Globus pallidus (tissue), 1 donor: ENCODE results near the gene EIF4E3.

ENCODE experiments used
- DNase-seq: peaks from one replicate; pipeline ENCODE4 v3.0.0-alpha.2; 2015; ENCODE audit warnings: low spot score

EIF4E3 gene

DNA sequence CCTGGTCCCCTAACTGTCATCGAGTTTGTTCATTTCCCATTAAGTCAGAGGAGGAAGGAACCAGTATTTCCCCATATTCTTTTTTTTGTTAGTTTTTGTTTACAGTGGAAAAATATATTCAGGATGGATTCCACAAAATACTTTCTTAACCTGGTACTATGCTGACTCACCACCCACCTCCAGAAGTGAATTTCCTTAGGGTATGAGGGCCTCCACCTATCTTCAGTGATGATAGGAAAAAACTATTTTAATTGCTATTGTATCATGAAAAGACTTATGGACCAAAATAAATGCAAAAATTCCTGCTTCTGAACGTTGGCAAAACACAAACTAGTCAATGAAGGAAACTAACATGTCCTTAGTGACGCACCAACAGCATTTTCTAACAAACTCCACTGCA lies 77.5 kb downstream of the EIF4E3 start:
- no peak for DNase-seq

GRCh38 chr3:71646971-71647370 lies 78.2 kb downstream of the EIF4E3 start:
- DNase-seq: no peak

DNA sequence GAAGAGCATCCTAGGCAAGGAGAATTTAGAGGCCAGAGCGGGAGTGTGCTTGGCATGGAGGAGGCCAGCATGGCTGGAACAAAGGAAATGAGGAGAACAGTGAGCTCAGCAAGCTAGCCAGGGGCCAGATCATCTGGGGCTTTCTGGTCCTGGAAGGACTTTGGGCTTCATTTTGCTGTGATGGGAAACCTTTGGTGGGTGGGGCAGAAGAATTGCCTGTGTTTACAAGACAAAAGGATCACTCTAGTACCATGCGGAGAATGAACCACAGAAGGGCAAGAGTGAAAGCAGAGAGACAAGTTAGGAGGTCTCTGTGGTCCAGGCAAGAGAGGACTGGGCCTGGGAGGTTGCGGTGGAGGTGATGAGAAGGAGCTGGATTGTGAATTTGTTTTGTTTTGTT lies 80.1 kb downstream of the EIF4E3 start:
- DNase-seq: no peak

GRCh38 chr3:71641674-71642073 lies 83.5 kb downstream of the EIF4E3 start:
- DNase-seq: no peak

DNA sequence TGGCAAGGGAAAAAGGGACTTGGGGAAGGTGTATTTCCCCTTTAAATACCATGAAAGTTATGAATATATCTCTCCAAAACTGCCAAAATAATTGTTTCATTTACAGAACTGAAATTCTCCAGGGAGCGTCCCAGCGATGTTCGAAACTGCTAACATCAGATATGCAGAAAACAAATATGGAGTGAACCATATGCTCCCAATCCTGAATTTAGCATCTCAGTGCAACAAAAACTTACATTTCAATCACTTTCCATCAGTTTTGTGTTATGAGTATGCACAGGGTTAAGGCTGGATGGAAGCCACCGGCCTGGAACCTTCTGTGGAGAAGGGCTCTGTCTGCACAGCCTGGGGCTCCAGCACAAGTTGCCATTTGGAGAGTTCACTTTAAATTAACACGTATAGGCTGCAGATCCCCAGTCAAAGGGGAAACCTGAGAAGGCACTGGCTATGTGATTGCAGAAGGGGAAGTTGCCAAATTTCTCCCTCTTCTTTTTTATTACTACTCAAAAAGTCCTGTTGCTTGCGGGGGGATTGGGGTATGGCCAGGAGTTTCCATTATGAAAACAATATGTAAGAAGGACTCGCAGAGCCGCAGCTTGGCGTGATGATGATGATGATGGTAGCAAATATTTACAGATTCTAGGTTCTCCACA lies 84.7 kb downstream of the EIF4E3 start:
- DNase-seq: no peak

DNA sequence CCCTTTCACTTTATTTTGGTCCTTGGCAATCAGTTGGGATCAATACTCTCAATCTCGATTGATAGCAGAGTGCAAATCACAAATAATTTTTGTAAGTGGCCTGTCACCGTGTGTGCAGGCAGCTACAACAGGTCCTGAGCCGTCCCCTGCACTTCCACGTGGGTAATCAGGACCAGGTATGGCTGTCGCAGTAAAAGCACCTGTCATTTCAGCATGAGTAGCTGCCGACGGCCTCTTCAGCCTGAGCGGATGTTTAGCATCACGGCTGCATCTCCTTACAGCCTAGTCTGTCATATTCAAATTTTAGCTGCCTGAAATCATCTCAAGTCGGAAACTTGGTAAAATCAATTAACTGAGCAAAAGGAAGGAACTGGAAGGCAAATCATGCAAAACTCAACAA lies 88.7 kb downstream of the EIF4E3 start:
- DNase-seq: no peak

- DNase-seq: no peak
Measured at GRCh38 chr3:71636001-71636400, 89.2 kb downstream of the EIF4E3 start.

DNA sequence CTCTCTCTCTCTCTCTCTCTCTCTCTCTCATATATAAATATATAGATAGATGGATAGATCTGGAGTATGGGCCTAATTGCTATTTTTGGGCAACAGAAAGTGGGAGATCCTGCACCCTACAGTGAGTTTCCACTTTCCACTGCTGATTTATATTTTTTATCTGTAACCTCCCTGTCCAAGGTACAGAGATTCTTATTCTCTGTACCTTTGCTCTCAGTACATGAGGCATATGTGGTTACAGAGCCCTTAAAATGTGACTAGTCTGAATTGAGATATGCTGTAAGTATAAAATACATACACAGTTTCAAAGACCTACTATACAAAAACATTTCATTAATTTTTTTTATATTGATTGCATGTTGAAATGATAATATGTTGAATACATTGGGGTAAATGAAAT lies 90.5 kb downstream of the EIF4E3 start:
- no peak for DNase-seq

DNA sequence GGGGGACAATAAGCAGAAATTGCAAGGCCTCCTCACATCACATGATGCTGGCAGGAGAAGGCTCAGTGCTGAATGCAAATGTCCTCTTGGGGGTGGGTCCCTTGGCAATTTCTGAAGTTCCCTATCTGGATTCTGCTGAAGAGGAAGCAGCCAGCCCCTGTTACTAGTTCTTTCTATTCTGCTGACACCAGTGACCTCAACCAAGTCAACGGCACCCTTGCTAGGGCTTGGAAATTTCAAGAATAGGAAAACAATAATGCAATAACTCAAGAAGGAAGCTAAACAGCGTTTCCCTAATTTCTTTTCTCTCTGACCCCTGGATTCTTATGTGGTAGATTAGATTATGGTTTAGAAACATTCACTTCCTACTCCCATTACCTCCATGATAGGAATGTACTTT lies 95.5 kb downstream of the EIF4E3 start:
- DNase-seq: peak; percentile 10

DNA sequence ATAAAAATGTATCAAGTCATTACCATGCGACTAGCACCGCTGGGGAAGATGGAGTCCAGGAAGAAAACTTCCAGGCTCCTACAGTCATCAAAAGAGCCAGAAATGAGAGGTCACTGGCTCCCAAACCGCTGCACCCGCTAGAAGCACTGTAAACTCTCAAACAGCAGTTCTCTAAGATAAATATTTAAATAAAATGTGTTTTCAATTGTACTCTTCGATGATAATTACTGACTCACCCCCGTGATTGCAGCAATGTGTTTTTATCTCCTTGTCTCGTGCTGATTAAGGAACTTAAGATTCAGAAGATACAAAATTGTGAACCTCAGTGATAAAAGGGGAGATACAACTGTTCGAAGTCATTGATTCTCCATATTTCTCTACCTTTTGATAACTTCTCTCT lies 95.9 kb downstream of the EIF4E3 start:
- no peak for DNase-seq

DNA sequence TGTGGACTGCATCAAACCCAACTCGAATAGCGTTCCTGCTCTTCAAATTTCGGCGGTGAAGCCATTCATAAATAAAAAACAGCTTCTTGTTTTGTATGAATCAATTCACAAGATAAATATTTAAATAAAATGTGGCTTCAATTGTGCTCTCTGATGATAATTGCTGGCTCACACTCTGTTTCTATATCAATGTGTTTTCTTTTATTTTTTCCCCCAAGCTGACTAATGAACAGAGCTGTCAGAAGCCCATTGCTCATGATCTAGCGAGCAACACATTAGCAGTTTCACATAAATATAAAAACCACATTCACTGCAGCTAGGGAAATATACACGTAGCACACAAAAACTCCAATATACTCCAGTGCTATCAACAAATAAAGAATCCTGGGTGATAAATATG lies 96.7 kb downstream of the EIF4E3 start:
- DNase-seq: no peak

DNA sequence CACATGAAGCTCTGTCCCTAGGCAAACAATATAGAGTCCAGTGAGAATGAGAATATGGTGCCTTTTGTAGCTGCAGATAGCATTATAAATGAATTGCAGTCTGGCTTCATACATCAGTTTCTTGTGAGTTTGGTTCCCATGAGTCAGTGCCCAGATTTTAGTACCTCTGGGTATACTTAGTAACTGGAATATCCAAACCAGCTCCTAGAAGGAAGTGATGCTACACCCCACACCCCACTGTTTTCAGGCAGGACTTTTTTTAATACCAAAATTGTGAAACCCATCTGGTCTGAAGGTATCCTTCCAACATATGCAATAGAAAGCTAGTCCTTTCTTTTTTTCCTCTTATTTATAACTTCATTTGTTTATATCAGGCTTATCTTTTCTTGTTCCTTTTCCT lies 99.5 kb downstream of the EIF4E3 start:
- DNase-seq: no peak
